HG03432 (cell line): ENCODE results near the gene SSTR5.
"Not testable (repeated sequence)": the region's sequence is repeated elsewhere in the genome, so short reads cannot be mapped to it uniquely, and the experiment has no call there.

Experiments used
- ATAC-seq: cut with Tn5 transposase; IDR thresholded peaks from one replicate; pipeline ENCODE4 v1.9.1; 2021; ENCODE audit warnings: mild to moderate bottlenecking, moderate library complexity; ENCODE audit not compliant: unreplicated experiment

Gene SSTR5

DNA sequence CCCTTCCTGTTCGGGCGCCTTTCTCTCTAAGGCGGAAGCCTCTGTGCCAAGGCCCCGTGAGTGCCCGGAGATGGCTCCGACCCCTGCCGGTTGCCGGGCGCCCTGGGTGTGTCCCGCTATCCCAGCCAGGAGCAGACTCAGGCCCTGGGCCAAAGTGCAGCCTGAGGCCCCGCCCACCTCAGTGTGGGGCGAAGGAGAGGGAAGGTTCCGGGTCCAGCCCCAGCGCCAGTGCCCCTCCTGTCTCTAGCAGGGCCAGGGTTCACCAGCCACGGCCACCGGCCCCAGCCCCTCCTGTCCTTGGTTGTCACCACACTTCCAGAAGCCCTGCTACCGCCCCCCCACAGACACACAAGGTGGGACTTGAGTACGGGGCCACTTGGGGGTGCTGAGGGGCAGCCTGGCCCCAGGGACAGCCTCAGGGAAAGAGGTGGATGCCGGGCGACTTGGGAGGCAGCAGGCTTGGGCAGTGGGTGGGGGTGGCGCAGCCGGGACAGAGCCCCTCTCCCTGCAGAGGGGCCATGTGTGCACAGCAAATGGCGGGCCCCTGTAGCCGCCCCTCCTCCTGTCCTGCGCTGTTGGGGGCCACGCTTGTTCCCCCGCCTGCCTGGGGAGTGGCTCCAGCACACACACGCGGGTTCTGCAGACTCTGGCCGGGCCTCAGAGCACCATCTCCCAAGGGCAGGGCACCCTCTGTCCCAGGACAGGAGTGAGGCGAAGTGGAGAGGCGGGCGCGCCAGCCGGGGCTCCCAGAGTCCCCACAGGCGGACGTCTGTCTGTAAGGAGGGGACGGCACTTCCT lies 17.5 kb downstream of the SSTR5 start:
- ATAC-seq, result no peak

- no peak for ATAC-seq
Observed at GRCh38 chr16:1090620-1091587, 18.4 kb downstream of the SSTR5 start.

GRCh38 chr16:1091992-1092552 lies 19.5 kb downstream of the SSTR5 start:
- ATAC-seq, result no peak

DNA sequence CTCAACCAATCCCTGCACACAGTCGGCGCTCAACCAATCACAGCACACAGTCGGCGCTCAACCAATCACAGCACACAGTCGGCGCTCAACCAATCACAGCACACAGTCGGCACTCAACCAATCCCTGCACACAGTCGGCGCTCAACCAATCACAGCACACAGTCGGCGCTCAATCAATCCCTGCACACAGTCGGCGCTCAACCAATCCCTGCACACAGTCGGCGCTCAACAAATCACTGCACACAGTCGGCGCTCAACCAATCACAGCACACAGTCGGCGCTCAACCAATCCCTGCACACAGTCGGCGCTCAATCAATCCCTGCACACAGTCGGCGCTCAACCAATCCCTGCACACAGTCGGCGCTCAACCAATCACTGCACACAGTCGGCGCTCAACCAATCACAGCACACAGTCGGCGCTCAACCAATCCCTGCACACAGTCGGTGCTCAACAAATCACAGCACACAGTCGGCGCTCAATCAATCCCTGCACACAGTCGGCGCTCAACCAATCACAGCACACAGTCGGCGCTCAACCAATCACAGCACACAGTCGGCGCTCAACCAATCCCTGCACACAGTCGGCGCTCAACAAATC lies 20.2 kb downstream of the SSTR5 start:
- ATAC-seq, result not testable (repeated sequence)

GRCh38 chr16:1093284-1094123 lies 21.0 kb downstream of the SSTR5 start:
- ATAC-seq, result no peak

DNA sequence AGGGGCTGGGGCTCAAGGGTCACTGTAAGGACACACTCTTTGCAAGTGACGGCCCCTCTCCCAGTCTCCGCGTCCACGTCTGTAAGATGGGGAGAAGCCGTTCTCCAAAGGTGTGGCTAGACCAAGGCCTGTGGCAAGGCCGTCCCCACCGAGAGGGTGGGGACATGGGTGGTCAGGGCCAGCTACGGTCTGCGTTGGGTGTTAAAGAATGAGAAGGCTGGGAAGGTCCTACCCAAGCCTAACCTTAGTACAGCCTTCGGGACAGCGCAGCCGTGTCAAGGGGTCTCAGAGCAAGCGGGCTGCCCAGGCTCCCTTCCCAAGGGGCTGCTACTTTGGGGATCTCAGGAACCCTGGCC lies 21.6 kb downstream of the SSTR5 start:
- ATAC-seq, result no peak

DNA sequence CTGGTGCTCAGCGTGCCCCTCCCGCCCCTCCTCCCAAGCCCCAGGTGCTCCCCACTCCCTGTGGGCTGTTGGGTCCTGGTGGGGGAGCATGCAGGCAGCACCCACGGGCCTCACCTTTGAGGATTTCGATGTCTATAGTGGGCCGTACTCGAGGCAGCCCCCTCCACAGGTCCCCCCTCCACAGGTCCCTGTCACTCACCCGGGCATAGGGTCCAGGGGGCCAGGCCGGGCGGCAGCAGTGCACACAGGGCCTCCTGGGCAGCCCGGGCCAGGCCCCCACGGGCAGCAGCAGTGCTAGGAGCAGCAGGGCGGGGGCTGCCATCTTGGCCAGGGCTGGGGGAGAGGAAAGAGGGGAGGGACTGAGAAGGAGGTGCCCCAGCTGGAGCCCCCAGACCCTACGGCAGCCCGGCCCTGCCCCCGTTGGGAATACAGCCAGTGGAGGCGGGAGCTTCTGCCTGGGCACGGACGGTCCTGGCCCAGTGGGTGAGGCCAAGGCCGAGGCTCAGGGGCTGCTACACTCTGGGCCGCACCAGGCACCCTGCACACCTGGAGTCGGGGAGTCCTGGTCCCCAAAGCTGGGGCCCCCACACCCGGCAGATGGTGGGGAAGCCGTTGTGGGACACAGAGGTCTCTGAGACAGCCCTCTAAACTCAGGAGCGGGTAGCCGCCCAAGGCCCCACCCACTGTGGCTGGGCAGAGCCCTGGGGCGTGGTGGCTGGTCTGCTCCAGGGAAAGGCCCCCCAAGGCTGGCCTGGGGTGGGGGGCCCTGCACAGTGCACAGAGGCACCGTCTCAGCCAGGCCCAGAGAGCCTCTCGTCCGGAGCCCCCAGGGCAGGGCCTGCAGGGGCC lies 22.3 kb downstream of the SSTR5 start:
- ATAC-seq, result no peak

- ATAC-seq, result no peak
Observed at GRCh38 chr16:1095450-1096168, 23.1 kb downstream of the SSTR5 start.

DNA sequence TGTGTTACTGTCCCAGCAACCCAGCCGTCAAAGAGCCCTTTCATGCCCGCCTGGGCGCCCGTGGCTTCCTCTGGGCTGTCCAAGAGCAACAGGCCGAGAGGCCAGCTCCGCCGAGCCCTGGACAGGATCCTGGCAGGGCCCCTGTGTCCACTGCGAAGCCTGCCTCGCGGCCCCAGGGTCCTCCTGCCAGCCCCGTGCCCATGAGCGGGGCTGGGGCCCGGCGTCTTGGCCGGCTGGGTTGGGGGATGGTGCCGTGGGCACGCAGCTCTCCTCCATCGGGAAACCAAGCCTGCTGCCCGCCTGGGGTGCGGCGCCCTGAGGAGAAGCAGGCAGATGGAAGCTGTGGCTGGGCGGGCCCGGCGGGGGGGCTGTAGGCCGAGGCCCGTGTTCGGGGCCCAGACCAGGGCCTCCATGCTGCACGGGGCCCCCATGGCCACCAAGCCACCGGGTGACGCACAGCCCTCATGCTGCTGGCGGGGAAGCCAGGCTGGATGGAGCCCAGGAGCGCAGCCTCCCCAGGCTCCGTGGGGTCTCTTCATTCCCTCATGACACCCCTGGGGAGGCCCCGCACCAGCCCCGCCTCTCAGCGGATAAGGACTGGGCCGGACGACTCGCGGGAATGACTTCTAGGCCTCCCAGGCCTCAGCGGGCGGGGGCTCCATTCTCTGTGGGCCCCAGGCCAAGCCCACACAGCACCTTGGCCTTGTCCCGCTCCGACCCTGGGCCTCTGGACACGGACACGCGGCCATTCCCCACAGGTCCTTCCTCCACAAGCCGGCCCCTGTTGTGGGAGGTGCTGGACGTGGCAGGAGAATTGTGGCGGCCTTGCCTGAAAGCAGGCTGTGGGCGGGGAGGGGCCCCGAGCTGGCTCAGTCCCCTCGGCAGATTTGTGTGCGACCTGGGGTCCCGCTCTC lies 23.9 kb downstream of the SSTR5 start, which contains the start of gene C1QTNF8:
Gene C1QTNF8 (minus strand): TSS at position 76 of the 914 bp plus-strand sequence. CDS start 1,322 bp downstream, outside the sequence.
- no peak for ATAC-seq

DNA sequence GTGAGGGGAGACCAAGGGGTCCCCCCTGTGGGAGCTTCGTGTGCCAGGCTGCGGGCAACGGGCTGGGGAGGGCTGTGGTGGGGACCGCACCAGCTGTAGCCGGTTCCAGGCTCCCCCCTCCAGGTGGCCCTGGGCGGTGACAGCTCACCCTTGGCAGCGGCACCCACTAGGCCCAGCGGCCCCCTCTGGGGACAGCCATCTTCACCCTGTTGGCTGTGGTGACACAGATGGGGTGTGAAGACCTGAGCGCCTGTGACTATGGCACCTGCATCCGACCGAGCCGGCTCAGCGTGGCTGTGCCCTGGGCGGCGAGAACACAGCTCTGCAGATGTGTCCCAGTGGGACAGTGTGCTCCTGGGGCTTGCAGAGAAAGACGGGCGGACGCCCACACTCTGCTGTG lies 24.6 kb downstream of the SSTR5 start:
- ATAC-seq, result no peak

DNA sequence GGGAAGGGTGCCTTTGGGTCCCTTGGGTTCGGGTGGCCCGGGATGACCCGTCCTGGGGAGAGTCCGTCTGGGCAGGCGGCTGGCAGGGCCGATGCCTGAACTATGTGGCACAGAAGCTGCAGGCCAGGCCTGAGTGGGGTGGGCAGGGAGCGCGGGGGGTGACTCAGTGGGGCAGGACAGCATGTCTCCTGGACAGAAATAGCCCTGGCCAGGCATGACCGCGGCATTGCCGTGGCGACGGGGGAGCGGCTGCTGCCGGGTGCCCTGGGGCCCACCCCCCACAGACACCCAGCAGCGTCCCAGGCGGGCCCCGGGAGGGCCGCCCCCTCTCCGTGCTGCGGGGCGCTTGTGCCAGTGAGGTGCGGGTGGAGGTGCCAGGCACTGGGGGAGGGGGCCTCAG lies 25.3 kb downstream of the SSTR5 start:
- no peak for ATAC-seq

- no peak for ATAC-seq
Observed at GRCh38 chr16:1098266-1098991, 25.9 kb downstream of the SSTR5 start.

- no peak for ATAC-seq
Observed at GRCh38 chr16:1099189-1100083, 26.9 kb downstream of the SSTR5 start.

DNA sequence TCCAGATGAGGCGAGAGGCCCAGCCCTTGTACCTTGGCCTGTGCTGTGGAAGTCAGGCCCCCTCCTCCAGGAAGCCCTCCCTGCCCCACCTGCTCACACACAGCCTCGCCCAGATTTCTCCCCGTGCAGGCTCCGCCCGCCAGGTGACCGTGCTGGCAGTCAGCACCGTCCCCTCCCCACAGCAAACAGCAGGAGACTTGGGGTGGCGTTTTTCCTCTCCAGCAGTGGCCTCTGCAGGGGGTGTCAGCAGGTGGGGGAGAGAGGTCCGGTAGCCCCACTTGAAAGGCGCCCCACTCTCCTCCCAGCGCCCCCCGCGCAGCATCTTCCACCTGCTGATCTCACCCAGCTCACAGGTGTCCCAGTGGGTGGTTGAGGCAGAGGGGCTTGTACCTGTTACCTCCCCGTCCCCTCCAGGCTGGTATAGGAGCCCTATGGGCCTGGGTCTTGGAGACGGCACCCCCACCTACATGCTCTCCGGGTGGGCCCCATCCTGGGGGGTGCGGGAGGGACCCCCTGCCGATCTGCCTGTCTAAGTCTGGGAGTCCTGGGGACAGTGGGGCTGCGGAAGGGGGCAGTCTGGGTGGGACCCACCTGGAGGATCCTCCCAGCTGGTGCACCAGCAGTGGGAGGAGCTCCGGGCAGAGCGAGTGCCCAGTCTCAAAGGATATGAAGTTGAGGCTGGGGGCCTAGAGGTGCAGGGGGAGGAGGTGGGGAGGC lies 27.7 kb downstream of the SSTR5 start:
- no peak for ATAC-seq

GRCh38 chr16:1101133-1101532 lies 28.6 kb downstream of the SSTR5 start:
- ATAC-seq, result no peak
